ENCODE data around the gene M1AP.

M1AP gene

GRCh38 chr2:74524955-74525716 lies 123.0 kb downstream of the M1AP start:
- ATAC-seq (no peak), DNase-seq (no peak)

- DNase-seq (no peak), ATAC-seq (no peak)
These were observed 124.1 kb downstream of the M1AP start for GRCh38 chr2:74524005-74524404.

DNA sequence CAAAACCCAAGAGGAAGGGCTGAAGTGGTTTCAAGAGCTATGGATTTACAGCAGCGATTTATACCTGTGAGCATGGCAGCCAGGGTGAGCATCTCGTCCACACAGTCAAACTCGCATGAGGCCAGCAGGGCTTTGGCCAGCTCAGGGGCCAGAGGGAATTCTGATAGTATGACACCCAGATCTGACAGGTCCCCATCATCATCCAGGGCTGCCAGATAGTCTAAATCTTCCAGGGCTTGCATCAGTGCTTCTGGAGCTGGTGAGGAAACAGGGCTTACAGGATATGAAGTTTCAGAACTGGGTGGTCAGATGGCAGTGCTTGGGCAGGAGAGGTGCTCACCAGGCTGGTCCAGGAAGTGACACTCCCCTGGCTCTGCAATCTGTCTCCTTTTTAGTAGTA lies 125.6 kb downstream of the M1AP start:
- ATAC-seq (no peak), DNase-seq (no peak)

DNA sequence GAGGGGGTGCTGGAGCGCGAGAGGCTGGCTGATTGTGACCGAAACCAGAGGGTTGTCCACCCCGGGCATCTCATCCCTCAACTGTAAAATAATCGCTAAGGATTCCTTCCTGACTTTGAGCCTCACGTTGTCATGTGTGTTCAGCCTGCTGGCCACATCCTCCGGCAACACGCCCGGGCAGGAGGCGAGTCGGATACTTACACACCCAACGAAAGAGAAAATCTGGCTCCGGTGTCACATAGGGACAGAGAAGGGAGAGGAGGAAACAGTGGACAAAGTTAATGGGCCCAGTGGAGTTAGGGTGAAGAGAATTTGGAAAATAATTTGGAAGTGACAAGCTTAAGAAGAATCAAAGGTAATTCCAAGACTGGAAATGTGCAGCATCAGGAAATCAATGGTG lies 131.5 kb downstream of the M1AP start:
- no peak for ATAC-seq
- DNase-seq: no peak

- DNase-seq (peak; percentile 78), ATAC-seq (peak; percentile 67)
These were observed 132.0 kb downstream of the M1AP start for GRCh38 chr2:74515981-74516633.

- ATAC-seq: no peak
These were observed 132.7 kb downstream of the M1AP start for GRCh38 chr2:74515271-74515980.

DNA sequence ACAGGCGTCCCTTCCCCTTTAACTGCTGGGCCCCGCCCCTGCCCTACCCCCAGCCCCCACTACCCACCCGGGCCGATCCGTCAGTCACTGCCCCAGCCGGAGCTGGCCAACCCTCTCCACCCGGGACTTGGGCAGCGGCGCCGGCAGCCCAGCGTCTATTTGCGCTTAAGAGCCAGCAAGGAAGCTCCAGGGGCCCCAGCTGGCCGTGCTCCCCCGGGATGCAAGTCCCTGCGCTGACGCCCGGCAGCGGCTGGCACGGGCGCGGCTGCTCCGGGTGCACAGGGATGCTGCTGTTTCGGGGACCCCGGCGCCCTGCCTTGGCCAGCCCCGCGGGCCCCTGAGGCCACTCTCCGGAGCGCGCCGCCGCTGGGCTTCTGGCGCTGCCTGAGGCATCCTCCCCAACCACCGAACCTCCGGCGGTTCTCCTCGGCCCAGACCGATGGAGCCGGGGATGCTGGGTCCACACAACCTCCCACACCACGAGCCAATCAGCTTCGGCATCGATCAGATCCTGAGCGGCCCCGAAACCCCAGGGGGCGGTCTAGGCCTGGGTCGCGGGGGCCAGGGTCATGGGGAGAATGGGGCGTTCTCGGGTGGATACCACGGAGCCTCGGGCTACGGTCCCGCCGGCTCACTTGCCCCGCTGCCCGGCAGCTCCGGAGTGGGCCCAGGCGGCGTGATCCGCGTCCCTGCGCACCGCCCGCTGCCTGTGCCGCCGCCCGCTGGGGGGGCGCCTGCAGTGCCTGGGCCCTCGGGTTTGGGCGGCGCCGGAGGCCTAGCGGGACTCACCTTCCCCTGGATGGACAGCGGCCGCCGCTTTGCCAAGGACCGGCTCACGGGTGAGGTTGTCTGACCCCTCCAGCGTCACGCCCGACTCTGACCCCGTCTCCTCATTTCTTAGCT lies 133.5 kb downstream of the M1AP start, which contains the start of gene TLX2:
Gene TLX2 (plus strand): TSS at position 83 of the 903 bp plus-strand sequence. CDS start 357 bp downstream, at position 440.
- ATAC-seq (peak; percentile 19), DNase-seq (no peak)

More at GRCh38 chr2:74515271-74515980, 132.7 kb downstream of the M1AP start:
- DNase-seq: no peak

GRCh38 chr2:74513605-74514367 lies 134.3 kb downstream of the M1AP start:
- peak; percentile 35 for DNase-seq
- ATAC-seq: peak; percentile 14

- DNase-seq (no peak), ATAC-seq (no peak)
These were observed 135.2 kb downstream of the M1AP start for GRCh38 chr2:74512744-74513604.

- ATAC-seq (no peak), DNase-seq (no peak)
These were observed 136.8 kb downstream of the M1AP start for GRCh38 chr2:74511104-74511989.

- no peak for DNase-seq
- ATAC-seq: no peak
These were observed 137.9 kb downstream of the M1AP start for GRCh38 chr2:74510272-74510671.

DNA sequence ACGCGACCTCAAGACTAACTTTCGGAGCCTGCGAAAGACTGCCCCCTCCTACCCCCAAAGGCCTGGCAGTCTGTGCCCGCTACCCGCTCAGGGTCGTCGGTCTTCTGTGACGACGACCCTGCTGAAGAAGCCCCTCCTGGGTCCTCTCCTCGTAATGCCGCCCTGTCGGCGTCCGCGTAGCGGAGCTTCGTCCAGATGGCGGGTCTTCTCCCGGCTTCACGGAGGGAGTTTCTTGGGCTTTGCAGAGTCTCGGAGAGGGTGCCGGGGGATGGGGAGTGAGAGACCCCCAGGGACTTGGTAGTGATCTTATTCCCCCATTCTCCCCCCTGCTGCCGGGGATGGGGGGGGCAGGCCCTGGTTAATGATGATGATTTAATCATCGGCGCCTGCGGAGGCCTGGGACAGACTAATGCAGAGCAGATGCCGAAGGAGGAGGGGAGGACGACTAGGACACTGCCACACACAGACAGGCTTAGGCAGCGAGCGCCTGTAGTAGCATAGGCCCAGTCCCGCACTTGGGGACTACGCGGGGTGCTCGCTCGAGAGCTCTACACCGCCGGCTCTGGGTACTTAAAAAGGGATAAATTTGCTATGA lies 140.1 kb downstream of the M1AP start:
- ATAC-seq (no peak), DNase-seq (no peak)

All from stimulated activated naive CD8-positive, alpha-beta T cell treated with anti-CD3 and anti-CD28 coated beads, Interleukin-15, Interleukin-2, amounts not matched to agents 100 U/mL and 50 U/mL, for 24 hours (primary cell).